ENCODE results near the gene DAB1.
"Not testable (repeated sequence)": the region's sequence is repeated elsewhere in the genome, so short reads cannot be mapped to it uniquely, and the experiment has no call there.

The DAB1 gene

DNA sequence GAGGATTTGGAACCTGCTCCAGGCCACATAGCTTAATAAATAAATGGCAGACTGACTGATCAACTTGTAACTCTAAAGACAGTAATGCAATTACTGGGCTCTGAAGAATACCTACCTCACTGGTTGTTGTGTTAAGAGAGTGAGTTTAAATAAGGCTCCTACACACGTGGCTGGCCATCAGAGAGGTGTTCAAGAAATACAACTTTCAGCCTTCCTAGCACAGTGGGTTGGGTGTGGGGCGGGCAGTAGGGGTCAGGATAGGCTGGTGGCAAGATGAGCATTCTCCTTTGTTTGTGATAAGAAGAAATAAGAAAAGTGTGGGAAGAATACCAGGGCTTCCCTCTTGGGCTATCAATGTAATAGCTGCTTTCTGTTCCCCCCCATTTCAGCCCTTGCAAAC, 151.3 kb downstream of the DAB1 start:
- DNase-seq (ENCODE audit: low spot score): no peak

DNA sequence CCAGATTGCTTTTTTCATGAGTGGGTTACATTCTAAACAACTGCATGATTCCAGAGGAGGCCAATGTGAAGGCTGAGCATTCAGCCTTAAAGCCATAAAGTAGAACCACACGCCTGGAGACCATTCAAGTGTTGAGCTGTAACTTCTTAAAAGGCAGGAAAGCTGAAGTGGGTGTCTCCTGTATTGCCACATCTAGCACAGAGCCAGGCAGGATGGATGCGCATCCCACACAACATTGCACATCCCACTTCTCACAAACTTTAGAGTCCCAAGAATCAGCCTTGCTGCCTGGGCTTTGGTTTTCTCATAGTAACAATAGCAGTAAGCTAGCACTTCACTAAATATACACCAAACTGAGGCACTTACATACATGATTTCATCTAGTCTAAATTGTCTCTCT, 151.7 kb downstream of the DAB1 start:
- DNase-seq (ENCODE audit: low spot score): no peak

DNA sequence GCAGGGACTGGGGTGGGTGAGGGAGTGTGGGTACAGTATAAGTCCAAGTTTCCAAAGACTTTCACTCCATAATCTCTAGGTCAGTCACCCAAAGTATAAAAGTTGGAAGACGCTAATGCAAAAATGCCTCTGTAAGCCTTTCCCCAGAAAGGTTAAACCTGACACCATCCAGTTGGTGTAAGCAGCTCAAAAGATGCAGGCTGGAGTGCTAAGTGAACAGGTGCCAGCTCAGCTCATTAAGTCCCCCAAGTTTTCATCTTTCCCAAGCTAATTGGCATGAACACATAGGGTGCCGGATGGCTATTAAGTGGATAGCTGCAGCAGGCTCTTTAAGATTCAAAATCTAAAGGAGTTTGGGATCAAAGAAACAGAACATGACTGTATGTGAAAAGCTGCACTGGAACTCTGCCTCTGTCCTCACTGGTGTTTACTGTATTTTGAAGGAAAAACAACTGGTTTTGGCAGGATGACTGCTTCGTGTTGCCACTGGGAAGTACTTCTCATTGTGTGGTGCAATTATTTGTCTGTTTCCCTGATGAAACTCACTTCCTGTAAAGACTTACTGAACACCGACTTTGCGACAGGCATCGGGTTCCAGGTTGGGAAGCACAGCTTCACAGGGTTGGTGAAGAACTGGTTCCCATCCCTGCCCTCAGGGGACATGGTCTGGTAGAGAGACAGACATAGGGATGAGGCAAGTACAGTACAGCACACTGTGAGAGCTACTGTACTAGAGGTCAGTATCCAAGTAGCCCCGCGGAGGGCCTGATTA, 152.7 kb downstream of the DAB1 start:
- no peak for DNase-seq (ENCODE audit: low spot score)

DNA sequence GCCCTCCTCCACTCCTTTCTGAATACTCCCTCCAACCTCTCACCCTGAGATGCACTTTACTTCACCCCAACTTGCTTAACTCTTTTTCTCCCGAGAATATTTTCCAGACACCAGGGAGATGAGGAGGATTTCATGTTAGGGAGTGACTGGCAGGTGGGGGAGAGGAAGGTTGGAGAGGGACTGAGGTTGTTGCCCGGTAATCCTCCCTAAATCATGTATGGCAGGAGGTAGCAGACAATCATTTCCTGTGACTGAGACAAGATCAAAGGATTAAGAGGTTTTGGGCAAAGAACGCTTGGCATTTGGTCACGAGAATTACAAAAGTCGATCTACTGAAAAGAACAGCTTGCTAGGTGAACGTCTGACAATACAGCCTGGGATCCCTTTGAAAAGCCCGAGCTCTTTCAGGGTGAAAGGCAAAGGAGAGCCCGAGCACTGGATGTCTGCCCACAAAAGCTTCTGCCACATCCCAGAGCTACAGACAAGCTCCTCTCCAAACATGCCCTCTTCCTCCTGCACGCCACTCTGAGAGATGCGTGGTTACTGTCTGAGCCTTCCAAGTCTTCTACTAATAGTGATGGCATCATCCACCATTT, 154.1 kb downstream of the DAB1 start:
- no peak for DNase-seq (ENCODE audit: low spot score)

DNA sequence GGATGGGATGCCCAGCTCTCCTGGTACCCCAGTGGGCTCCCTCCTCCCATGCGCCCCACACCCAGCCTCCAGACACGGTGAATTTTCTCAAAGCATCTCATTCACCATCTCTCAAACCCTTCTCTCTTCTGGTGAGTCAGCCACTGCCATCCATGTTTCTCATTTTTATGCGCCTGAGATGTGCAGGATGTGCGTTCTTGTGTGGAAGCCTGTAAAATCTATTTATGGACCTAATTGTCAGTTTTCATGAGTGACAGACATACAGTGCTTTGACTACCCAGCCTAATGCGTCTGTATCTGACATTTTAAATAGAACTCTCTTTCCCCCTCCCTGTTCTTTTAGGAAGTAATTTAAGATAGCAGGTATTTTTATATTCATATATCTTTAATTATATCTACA, 158.8 kb downstream of the DAB1 start:
- DNase-seq (ENCODE audit: low spot score): no peak

DNA sequence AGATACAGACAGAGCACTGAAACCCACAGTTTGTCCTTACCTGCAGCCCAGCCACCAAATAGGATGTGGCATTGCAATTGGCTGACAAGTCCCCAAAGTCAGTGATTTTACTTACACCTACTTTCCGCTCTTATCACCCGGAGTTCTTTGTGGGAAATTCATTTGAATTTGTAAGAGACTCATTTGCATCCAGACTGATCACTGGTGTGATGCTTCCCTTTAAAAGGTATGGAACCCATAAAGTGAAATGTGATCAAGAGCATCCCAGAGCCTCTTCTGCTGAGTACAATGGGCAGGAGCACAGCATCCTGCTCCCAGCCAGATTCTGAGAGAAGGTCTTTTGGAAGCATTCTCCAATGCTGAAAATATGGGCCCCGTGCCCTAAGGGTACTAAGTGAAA, 161.4 kb downstream of the DAB1 start:
- no peak for DNase-seq (ENCODE audit: low spot score)

DNA sequence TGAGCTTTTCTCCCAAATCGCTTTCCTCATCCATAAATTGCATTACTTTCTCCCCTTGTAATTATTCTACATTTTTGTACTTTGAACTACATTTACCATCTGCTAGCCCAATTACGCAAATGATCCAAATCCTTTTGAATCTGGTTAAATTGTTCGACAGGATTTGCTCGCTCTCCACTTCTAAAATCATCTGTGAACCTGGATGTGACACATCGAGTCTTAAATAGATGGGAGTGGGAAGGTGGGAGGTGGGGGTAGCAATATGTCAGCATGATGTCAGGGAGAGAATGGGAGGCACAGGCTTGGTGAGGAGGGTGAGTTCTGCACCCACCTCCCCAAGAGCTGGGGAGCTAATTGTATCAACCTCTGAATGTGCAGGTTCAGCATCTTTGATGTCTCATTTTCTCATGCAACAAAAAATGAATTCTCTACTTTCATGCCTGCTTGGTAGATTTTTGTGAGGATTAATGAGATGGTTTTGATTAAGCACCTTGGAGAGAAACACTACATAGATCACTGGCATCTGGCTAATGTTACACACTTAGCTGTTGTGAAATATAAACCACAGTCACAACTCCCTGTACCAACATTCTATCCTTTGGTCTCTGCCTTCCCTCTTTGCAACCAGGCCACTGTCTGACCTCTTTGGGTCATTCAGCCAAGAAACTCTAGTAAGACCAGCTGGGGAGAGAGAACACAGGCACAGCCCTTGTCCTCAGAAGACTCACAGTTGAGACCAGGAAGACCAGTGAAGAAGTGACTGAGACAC, 165.1 kb downstream of the DAB1 start:
- DNase-seq (ENCODE audit: low spot score): no peak

DNA sequence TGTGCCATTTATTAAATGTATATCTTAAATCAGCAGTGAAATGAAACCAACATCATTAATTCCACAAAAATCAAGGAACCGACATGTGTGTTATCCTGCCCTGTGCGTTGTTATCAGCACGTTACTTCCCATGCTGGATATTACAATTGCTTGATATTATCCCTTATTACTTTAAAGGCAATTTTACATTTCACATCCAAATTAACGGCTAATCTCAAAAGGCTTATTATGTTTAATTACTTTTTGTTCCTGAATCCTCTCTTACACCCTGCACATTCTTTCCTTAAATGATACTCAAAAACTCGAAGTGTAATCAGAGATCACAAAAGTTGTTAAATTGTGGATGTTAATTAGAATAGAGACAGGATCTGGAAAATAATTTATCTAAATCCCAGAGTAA, 167.9 kb downstream of the DAB1 start:
- DNase-seq (ENCODE audit: low spot score): no peak

DNA sequence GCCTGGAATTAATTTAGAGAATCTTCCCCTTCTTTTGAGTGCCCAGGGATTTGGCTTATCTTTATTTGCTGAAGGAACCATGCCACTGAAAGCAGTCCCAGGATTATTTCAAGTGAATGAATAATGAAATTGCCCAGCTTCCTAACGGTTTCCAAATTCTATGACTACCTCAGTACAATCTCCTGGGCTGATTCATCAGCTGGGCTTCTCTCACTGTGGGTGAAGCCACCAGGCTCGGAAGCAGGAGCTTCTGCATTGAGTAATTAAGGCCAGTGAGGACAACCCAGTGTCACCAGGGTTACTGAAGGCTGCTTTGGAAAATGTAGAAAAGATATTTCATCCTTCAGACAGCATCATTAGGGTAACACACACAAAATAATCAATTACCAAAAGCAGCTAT, 169.8 kb downstream of the DAB1 start:
- DNase-seq (ENCODE audit: low spot score): no peak

DNA sequence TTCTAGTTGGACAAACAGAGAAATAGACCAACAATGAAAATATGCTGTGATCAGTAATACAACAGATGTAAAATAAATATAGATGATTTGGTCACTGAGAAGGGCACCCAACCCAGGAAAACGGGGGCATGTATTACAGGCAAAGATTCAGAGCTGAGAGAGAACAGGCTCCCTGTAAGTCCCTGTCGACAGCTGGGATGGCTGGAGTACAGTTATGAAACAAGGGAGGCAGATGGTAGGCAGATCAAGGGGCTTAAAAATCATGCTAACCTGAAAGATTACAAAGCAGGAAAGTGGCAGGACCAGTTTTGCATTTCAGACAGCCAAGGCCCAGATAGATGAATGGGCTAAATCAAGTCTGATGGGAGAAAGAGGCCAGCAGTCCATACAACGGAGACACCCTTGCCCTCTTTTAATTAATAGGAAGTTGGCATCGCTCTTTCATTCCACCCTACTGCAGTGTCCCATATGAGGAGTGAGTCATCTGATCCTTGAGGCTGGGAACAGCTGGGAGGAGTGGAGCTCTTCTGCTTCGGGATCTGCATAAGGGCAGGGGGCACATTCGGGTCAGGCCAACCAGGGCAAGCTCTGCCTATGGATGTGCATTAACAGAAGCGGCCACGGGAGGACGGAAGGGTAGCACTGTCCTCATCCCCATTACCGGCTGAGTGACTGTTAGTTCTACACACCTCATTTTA, 171.1 kb downstream of the DAB1 start:
- DNase-seq (ENCODE audit: low spot score): no peak

DNA sequence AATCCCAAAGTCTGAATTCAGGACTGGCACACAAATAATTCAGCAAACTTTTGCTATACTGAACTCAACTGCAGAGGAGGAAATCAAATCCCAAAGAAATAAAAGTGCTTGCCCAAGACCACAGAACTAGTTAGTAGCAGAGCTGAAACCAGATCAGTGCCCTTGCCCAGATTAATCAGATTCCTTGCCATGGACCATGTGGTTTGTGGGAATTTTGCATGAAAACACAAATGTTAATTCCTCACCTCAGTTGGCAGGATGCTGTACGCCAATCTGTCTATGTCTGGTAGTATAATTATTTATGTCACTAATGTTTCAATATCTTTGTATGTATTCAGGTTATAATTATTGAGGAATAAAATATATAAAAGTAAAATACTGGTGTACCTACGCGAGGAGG, 173.8 kb downstream of the DAB1 start:
- no peak for DNase-seq (ENCODE audit: low spot score)

DNA sequence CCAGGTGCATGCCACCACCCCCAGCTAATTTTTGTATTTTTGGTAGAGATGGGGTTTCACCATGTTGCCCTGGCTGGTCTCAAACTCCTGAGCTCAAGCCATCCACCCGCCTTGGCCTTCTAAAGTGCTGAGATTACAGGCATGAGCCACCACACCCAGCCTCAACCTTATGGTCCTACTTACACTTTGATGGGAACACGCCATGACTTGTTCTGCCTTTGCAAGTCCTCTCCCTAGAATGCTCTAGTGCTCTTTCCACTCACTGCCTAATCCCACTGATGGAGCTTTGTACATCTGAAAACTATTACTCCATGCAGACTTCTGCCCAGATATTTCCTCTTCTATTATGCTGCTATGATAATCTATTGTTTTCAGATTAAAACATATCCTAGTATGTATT, 174.3 kb downstream of the DAB1 start:
- DNase-seq (ENCODE audit: low spot score): no peak

DNA sequence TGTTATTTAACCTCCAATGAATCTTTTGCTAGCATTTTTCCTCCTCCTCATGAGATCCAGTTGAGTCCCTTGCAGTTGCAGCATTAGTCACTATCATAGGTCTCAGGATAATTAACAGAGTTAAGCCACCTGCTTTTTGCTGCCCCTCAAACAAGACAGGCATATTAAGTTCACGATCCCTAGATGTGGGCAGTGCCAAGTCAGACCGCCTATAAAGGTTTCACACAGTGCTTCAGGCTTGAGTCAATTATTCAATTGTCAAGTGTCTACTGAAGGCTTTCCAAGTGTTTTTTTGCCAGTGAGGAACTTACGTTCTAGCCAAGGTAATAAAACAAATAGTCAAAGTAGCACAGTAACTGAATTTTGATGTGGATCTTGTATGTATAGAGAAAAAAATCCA, 175.0 kb downstream of the DAB1 start:
- DNase-seq (ENCODE audit: low spot score): no peak

DNA sequence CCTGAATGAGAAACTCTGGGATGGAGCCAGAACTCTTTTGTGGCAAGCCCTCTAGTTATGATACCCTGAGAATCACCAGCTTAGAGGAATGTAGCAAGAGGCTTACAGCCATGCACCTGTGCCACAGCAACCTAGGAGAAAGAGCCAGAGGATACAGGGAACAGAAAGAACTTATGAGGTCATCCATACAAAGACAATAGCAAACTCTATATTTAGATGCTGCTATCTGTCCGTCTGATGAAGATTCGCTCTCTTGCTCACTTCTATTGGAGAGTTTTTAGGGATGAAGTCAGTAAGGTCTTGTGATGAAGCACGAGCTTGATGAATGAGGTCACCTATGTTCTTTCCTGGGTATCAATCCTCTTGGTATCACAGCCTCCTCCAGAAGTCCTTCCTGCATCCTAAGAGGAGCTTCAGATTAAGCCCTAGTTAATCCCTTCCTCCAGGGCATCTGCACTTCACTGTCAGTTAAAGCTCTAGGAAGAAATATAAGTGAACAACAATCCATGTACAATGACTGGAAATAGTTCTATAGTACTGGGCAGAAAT, 185.6 kb downstream of the DAB1 start:
- DNase-seq (ENCODE audit: low spot score): no peak

DNA sequence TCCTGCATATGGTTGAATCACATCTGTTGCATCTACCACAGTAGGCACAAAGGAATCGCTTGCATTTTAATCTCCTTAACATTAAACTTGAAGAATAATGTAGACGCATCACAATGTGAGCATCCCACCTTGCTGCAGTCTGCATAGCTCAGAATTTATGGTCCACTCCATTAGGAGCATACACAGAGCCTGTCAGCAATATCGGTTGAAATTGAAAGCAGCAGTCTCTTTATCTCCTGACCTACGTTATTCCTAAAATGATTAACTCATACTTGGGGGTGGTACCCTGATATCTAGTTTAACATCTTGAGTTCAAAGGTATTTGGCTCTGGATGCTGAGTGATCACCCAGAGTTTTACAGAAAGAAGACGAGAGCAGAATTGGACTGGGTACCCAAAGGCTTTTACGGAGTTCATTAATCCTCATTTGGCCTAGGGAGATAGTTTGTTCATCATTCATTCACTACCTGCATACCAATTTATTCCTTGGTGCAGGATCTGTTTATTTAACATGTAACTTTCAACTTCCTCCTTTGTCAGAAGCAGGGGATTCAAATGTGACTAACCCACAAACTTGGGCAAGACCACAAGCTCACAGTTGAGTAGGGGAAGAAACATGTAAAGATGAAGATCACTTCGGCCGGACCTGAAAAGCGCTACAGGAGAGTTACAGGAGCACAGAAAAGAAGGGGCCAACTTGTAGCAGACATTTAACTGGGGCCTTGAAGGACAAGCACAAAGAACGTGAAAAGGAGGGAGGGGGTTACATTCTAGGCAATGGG, 187.9 kb downstream of the DAB1 start:
- no peak for DNase-seq (ENCODE audit: low spot score)

DNA sequence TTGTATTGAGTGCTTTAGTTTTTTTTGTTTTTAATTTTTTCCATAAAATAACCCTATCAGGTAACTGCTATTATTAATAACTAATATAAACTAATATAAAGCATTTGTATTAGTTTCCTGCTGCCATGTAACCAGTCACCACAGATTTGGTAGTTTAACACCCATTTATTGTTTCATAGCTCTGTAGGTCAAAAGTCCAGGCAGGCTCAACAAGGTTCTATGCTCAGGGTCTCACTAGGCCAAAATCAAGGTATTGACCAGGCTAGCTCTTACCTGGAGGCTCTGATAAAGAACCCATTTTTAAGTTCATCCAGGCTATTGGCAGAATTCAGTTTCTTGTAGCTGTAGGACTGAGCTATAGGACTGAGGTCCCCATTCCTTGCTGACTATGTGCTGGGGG, 189.4 kb downstream of the DAB1 start:
- DNase-seq (ENCODE audit: low spot score): no peak

DNA sequence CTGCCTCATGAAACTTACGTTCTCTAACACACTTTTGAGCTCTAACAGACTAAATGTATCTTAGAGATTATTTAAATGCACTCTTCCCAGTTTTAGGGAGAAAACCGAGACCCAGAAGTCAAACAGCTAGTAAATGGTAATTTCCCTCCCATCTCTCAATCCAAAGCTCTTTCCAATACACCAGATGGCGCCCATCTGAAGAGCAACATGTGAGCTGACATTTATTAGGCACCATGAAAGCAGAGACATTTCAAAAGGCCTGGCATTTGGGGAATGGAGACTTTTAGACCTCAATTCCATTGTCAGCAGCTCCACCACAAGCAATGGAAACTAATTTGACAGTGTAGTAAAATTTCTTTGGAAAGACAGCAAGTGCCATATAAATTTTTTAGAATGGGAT, 191.4 kb downstream of the DAB1 start:
- no peak for DNase-seq (ENCODE audit: low spot score)

DNA sequence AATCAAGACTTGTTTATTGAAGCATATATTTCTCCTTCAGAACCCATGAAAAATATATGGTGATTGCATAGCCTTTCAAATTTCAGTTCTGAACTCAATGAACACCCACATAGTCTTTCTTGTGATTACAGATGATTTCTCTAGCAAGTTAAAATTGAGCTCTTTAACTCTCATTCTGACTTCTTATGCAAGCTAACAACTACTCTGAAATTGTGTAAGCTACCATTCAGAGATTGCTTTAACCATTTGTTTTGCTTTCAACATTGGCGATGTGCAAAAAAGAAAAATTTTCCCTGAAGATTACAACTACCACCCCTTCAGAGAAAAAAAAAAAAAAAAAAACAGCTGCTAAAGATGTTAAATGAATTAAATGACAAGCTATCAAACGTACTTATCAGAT, 193.9 kb downstream of the DAB1 start:
- DNase-seq (ENCODE audit: low spot score): no peak

DNA sequence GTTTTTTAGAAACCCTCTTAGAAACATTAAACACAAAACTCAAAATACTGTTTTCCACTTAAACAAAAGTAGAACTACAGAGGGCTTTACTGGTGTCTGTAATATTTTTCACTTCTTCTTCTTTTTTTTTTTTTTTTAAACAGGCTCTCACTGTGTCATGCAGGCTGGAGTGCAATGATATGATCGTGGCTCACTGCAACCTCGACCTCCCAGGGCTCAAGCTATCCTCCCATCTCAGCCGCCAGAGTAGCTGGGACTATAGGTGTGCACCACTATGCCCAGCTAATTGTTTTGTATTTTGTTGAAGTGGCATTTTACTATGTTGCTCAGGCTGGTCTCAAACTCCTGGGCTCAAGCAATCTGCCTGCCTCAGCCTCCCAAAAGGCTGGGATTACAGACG, 194.8 kb downstream of the DAB1 start:
- no peak for DNase-seq (ENCODE audit: low spot score)

DNA sequence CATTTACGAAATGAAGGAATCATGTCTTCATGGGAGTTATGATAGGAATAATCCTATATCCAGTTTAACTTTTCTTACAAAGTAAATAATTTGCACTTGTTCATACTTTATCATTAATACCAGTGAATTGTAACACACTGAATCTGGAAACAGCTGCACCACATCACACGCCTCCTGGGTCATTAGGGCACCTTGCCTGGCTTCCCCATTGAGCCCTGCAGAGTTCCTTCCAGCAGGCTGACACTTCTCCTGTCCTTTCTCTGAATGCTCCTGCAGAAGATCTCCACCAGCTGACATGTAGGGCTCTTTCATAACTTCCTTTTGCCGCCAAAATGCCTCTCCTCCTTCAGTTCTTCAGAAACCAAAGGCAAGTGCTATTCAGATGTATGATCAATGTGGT, 201.1 kb downstream of the DAB1 start:
- DNase-seq (ENCODE audit: low spot score): no peak

DNA sequence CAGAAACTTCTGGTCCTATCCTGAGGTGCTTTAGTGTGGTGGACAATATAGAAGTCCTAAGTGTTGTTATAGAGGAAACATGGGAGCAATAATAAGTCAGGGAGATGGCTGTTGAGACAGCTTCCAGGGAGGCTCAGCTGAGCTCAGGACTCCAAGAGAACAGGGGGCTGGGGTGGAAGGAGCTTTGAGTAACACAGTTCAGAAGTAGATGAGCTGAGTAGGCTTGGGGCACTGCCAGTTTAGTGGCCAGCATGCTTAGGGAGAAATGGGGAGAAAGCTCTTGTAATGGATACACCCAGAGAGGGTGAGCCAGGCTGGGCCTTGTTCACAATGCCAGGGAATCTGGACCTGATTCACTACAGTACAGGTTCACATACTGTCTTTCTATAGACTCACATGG, 201.6 kb downstream of the DAB1 start:
- no peak for DNase-seq (ENCODE audit: low spot score)

DNA sequence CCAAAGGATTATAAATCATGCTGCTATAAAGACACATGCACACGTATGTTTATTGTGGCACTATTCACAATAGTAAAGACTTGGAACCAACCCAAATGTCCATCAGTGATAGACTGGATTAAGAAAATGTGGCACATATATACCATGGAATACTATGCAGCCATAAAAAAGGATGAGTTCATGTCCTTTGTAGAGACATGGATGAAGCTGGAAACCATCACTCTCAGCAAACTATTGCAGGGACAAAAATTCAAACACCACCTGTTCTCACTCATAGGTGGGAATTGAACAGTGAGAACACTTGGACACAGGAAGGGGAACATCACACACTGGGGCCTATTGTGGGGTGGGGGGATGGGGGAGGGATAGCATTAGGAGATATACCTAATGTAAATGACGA, 203.0 kb downstream of the DAB1 start:
- not testable (repeated sequence) for DNase-seq (ENCODE audit: low spot score)
